Epithelial cell of prostate (primary cell): Measurements from ENCODE around the gene JDP2.

Experiments used
- DNase-seq: peaks from one replicate; pipeline ENCODE4 v3.0.0-alpha.2; 2011; ENCODE audit warnings: low read depth, low spot score
- H3K27ac ChIP-seq: fragments of 450-650 bp; 2 replicates; pipeline ENCODE4 v1.5.1; 2017; ENCODE audit warnings: mild to moderate bottlenecking

JDP2 gene

GRCh38 chr14:75452900-75453816 is 25.3 kb downstream of the JDP2 start:
- DNase-seq: peak; percentile 74
- H3K27ac ChIP-seq: peak overlapping the region; percentile 54

- no peak for DNase-seq
Measured at GRCh38 chr14:75453817-75454434, 26.1 kb downstream of the JDP2 start.

GRCh38 chr14:75454963-75455546 is 27.2 kb downstream of the JDP2 start:
- DNase-seq: no peak

More at GRCh38 chr14:75453817-75454434, 26.1 kb downstream of the JDP2 start:
- peak overlapping the region; percentile 54 for H3K27ac ChIP-seq

GRCh38 chr14:75456069-75456996 is 28.5 kb downstream of the JDP2 start:
- no peak for DNase-seq
- no peak overlapping the region for H3K27ac ChIP-seq

More at GRCh38 chr14:75454963-75455546, 27.2 kb downstream of the JDP2 start:
- H3K27ac ChIP-seq: no peak overlapping the region

GRCh38 chr14:75456997-75457335 is 29.1 kb downstream of the JDP2 start:
- no peak for DNase-seq
- no peak overlapping the region for H3K27ac ChIP-seq

GRCh38 chr14:75457648-75458165 is 29.9 kb downstream of the JDP2 start:
- H3K27ac ChIP-seq: no peak overlapping the region
- no peak for DNase-seq

- no peak overlapping the region for H3K27ac ChIP-seq
- DNase-seq: no peak
Measured at GRCh38 chr14:75458305-75458704, 30.5 kb downstream of the JDP2 start.

- DNase-seq: no peak
- no peak overlapping the region for H3K27ac ChIP-seq
Measured at GRCh38 chr14:75459099-75459741, 31.4 kb downstream of the JDP2 start.

- no peak for DNase-seq
- H3K27ac ChIP-seq: no peak overlapping the region
Measured at GRCh38 chr14:75459791-75460190, 32.0 kb downstream of the JDP2 start.

- DNase-seq: no peak
- no peak overlapping the region for H3K27ac ChIP-seq
Measured at GRCh38 chr14:75460394-75460793, 32.6 kb downstream of the JDP2 start.

GRCh38 chr14:75461303-75461702 is 33.5 kb downstream of the JDP2 start:
- H3K27ac ChIP-seq: no peak overlapping the region
- no peak for DNase-seq

- no peak for DNase-seq
- H3K27ac ChIP-seq: no peak overlapping the region
Measured at GRCh38 chr14:75461755-75462349, 34.0 kb downstream of the JDP2 start.

GRCh38 chr14:75464626-75465025 is 36.8 kb downstream of the JDP2 start:
- DNase-seq: no peak
- no peak overlapping the region for H3K27ac ChIP-seq

- H3K27ac ChIP-seq: no peak overlapping the region
- DNase-seq: no peak
Measured at GRCh38 chr14:75467763-75468162, 39.9 kb downstream of the JDP2 start.

- no peak for DNase-seq
- H3K27ac ChIP-seq: no peak overlapping the region
Measured at GRCh38 chr14:75469164-75469563, 41.3 kb downstream of the JDP2 start.

GRCh38 chr14:75469606-75470237 is 41.9 kb downstream of the JDP2 start:
- no peak overlapping the region for H3K27ac ChIP-seq
- DNase-seq: no peak

GRCh38 chr14:75470238-75470797 is 42.5 kb downstream of the JDP2 start:
- no peak overlapping the region for H3K27ac ChIP-seq

GRCh38 chr14:75471059-75471458 is 43.2 kb downstream of the JDP2 start:
- no peak for DNase-seq
- H3K27ac ChIP-seq: no peak overlapping the region

More at GRCh38 chr14:75470238-75470797, 42.5 kb downstream of the JDP2 start:
- no peak for DNase-seq
